BLaER1 (cell line): ENCODE data around the gene RNASE8.

Source experiments
- H3K27ac ChIP-seq: shearing (Covaris generic); formaldehyde crosslinking; 2 replicates; pipeline ENCODE4 v1.8.1; 2022
- H3K27me3 ChIP-seq: shearing (Covaris generic); formaldehyde crosslinking; 2 replicates; pipeline ENCODE4 v1.8.1; 2022
- H3K36me3 ChIP-seq: shearing (Covaris generic); formaldehyde crosslinking; 2 replicates; pipeline ENCODE4 v1.8.1; 2022
- H3K4me1 ChIP-seq: shearing (Covaris generic); formaldehyde crosslinking; 2 replicates; pipeline ENCODE4 v1.8.1; 2022
- H3K4me2 ChIP-seq: shearing (Covaris generic); formaldehyde crosslinking; 2 replicates; pipeline ENCODE4 v1.8.1; 2022
- H3K4me3 ChIP-seq: shearing (Covaris generic); formaldehyde crosslinking; 2 replicates; pipeline ENCODE4 v1.8.1; 2022
- H3K9ac ChIP-seq: shearing (Covaris generic); formaldehyde crosslinking; 2 replicates; pipeline ENCODE4 v1.8.1; 2022
- H3K9me3 ChIP-seq: shearing (Covaris generic); formaldehyde crosslinking; 2 replicates; pipeline ENCODE4 v1.8.1; 2022
- H4K20me1 ChIP-seq: shearing (Covaris generic); formaldehyde crosslinking; 2 replicates; pipeline ENCODE4 v1.8.1; 2022
- Cebpa-rat ChIP-seq: shearing (Covaris generic); IDR thresholded peaks from 2 replicates; pipeline ENCODE4 v1.8.1; 2022

Gene RNASE8

DNA sequence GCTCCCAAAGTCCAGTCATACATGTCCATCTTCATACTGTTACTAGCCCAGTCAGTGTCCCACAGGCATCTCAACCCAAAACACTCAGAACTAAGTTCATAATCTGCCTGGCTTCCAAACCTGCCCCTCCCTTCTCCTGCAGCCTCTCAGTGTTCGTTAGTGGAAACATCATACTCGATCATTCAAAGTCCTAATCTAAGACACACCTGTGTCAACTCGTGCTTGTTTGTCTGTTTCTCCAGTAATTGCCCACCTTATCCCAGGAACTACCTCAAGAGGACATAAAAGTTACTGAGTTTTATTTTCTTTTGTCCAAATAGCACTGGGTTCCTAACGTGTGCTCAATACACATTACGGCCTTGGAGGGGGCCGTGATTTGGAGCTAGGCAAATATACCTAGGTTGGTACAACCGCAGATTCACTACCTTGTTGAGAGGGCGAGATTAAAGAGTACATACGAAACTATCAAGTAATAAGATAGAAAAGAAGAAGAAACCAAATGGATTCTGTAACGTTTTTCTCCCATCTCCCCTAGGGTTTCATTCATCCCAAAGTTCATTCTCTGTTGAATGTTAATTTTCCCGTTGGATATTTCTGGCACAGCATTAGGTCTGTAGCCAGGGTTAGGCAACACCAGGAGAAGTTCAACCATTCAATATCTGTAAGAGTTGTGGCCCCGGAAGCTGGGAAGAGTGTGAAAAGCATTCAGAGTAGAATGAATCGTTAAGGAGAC lies 3.2 kb downstream of the RNASE8 start:
- Histone ChIP-seq H3K9ac (no peak overlapping the region), H3K4me2 (no peak overlapping the region), H3K36me3 (no peaks in the 10 kb centered on the region), H3K4me1 (peaks cover 17% of the 10 kb centered on the region), H4K20me1 (no peaks in the 10 kb centered on the region), H3K9me3 (no peaks in the 10 kb centered on the region), H3K27me3 (no peaks in the 10 kb centered on the region), H3K4me3 (no peak overlapping the region), H3K27ac (no peak overlapping the region)
- no peak for TF ChIP-seq Cebpa-rat

DNA sequence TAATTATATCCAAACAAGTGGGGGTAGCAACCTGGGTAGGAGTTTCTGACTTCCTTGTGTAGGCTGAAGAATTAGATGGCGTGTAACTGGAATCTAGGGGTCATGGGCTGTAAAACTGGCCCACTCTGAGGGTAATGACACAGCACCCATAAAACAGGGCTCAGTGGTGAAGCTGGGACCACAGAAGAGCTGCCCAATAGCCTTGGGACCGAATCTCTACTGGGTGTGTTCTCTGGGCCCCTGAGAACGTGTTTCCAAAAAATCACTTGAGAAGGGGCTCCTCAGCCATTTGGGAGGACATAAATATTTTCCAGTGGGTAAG lies 3.7 kb downstream of the RNASE8 start:
- Histone ChIP-seq H3K27me3 (no peaks in the 10 kb centered on the region), H3K27ac (no peak overlapping the region), H3K9ac (no peak overlapping the region), H3K4me1 (peaks cover 17% of the 10 kb centered on the region), H3K9me3 (no peaks in the 10 kb centered on the region), H3K4me2 (no peak overlapping the region), H4K20me1 (no peaks in the 10 kb centered on the region), H3K4me3 (no peak overlapping the region), H3K36me3 (no peaks in the 10 kb centered on the region)
- no peak for TF ChIP-seq Cebpa-rat

GRCh38 chr14:21063479-21063878 lies 5.9 kb downstream of the RNASE8 start:
- peaks cover under 1% of the 10 kb centered on the region; the same call in 1 of the 2 replicates for H3K27me3 ChIP-seq
- no peaks in the 10 kb centered on the region for H3K36me3 ChIP-seq
- no peaks in the 10 kb centered on the region for H3K9me3 ChIP-seq
- no peak overlapping the region for H3K27ac ChIP-seq
- H3K4me2 ChIP-seq, result peak overlapping the region; percentile 63
- no peaks in the 10 kb centered on the region for H4K20me1 ChIP-seq
- H3K4me1 ChIP-seq, result peaks cover 20% of the 10 kb centered on the region
- H3K4me3 ChIP-seq, result no peak overlapping the region
- no peak overlapping the region for H3K9ac ChIP-seq
- TF ChIP-seq Cebpa-rat, result no peak

DNA sequence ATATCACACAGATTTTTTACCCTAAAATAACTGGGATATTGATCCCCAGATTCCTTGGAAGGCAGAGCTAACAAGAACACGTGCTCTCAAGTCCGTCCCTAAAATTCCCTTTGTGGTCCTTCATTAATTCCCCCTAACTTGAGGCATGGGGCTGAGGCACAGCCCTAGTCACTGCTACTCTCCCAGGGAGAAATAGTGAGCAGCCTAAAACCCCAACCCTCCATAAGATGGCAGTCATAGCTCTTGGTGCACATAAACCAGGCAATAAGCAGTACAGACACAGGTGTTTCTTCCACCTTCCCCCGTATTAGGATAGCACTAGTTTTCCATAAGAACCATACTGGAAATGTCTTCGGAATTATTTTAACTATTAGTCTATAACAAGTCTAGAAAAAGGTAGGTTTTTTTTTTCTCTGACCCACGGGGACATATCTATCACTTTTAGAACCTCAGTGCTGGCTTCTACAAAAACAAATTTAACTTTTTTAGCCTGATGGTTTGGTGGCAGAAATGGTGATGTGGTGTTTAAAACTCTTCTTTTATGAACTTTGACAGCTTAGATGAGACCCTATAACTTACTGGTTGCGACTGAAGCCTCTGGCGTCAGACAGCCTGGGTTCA lies 9.4 kb downstream of the RNASE8 start:
- no peaks in the 10 kb centered on the region for H3K36me3 ChIP-seq
- no peak overlapping the region for H3K9ac ChIP-seq
- H3K4me1 ChIP-seq, result peaks cover 38% of the 10 kb centered on the region
- H3K4me3 ChIP-seq, result no peak overlapping the region
- H3K27ac ChIP-seq, result no peak overlapping the region
- no peak overlapping the region for H3K4me2 ChIP-seq
- no peaks in the 10 kb centered on the region for H3K9me3 ChIP-seq
- H4K20me1 ChIP-seq, result no peaks in the 10 kb centered on the region
- H3K27me3 ChIP-seq, result peaks cover 16% of the 10 kb centered on the region
- TF ChIP-seq Cebpa-rat, result no peak

DNA sequence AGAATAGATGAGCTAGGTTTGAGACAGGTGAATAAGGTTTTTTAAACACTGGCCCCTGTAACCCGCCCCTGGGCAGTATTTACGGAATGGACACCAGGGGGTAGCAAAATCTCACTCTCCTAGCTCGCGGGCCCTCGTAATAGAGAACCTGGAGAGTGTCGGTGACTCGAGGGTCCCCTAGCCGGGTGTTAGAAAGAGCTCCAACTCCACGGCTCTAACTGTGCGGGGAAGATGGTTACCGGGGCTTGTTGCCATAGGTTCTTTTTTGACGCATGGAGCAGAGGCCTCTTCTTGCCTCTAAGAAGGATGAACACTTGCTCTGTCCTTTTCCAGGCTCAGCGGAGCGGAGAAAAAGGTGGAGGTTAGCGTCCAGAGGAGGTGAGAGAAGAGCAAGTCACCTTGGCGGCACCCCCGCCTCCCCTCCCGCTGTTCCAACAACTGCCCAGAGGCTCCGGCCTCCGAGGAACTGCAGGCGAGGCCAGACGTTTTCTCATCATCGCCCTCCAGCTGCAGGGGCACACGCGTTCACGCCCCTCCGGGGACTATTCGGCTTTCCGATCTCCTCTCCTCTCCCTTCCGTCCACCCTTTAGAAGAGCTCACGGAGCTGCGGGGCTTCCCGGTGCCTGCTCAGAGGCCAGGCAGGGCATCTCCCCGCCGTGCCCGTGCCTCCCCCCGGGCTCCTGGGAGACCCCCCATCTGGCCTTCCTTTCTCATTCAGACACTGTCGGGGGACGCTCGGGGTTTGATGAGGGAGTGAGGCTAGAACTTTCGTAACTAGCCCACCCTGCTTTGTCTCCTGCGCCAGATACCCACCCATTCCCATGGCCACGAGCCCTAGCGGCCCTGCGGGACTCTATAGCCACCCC lies 11.1 kb downstream of the RNASE8 start:
- Histone ChIP-seq H3K27me3 (peaks cover 16% of the 10 kb centered on the region), H3K4me3 (peak overlapping the region; percentile 80)

GRCh38 chr14:21069388-21070082 lies 11.9 kb downstream of the RNASE8 start:
- Histone ChIP-seq H3K27ac (peak overlapping the region; percentile 46; the same call in 1 of the 2 replicates), H3K27me3 (peaks cover 16% of the 10 kb centered on the region), H3K9ac (peak overlapping the region; percentile 80), H4K20me1 (no peaks in the 10 kb centered on the region), H3K4me1 (peaks cover 47% of the 10 kb centered on the region), H3K4me3 (peak overlapping the region; percentile 80), H3K36me3 (peaks cover 6% of the 10 kb centered on the region), H3K4me2 (peak overlapping the region; percentile 88), H3K9me3 (no peaks in the 10 kb centered on the region)
- TF ChIP-seq Cebpa-rat, result no peak

More for the DNA sequence above, 11.1 kb downstream of the RNASE8 start:
- Histone ChIP-seq H3K4me1 (peaks cover 39% of the 10 kb centered on the region), H3K9me3 (no peaks in the 10 kb centered on the region), H3K9ac (peak overlapping the region; percentile 80), H3K36me3 (no peaks in the 10 kb centered on the region), H3K27ac (no peak overlapping the region), H4K20me1 (no peaks in the 10 kb centered on the region), H3K4me2 (peak overlapping the region; percentile 88)
- no peak for TF ChIP-seq Cebpa-rat

GRCh38 chr14:21070083-21070609 lies 12.5 kb downstream of the RNASE8 start, which contains the start of gene ARHGEF40:
Gene ARHGEF40, plus strand, starts transcription at chr14:21070304. Its CDS starts 93 bp downstream, at chr14:21070397.
- H3K4me1 ChIP-seq, result peaks cover 51% of the 10 kb centered on the region

GRCh38 chr14:21070610-21071224 lies 13.1 kb downstream of the RNASE8 start:
- TF ChIP-seq Cebpa-rat, result no peak

More at GRCh38 chr14:21070083-21070609, 12.5 kb downstream of the RNASE8 start, which contains the start of gene ARHGEF40:
- TF ChIP-seq Cebpa-rat, result no peak
- H3K9ac ChIP-seq, result peak within 1 kb of the TSS; percentile 80
- peak within 1 kb of the TSS; percentile 80 for H3K4me3 ChIP-seq
- no peaks in the 10 kb centered on the region for H3K9me3 ChIP-seq
- peak within 1 kb of the TSS; percentile 87 for H3K27ac ChIP-seq
- peak within 1 kb of the TSS; percentile 88 for H3K4me2 ChIP-seq
- peaks cover 10% of the 10 kb centered on the region for H3K36me3 ChIP-seq
- H4K20me1 ChIP-seq, result no peaks in the 10 kb centered on the region
- H3K27me3 ChIP-seq, result peaks cover 16% of the 10 kb centered on the region

More at GRCh38 chr14:21070610-21071224, 13.1 kb downstream of the RNASE8 start:
- peaks cover 16% of the 10 kb centered on the region for H3K27me3 ChIP-seq
- peaks cover 13% of the 10 kb centered on the region for H3K36me3 ChIP-seq
- no peaks in the 10 kb centered on the region for H3K9me3 ChIP-seq
- H3K27ac ChIP-seq, result peak overlapping the region; percentile 87
- H3K4me2 ChIP-seq, result peak overlapping the region; percentile 88
- H3K4me3 ChIP-seq, result peak overlapping the region; percentile 80
- peak overlapping the region; percentile 80 for H3K9ac ChIP-seq
- peaks cover 51% of the 10 kb centered on the region for H3K4me1 ChIP-seq
- no peaks in the 10 kb centered on the region for H4K20me1 ChIP-seq
